HepG2 (cell line): ENCODE measurements around the gene ADGRV1. TPM values are rescaled to one million over a fixed set of nuclear protein-coding genes. Genes with fewer than 3 reads are reported as not detected.
A peak's percentile ranks its signal among the peaks of the same experiment; 100 is the strongest.

Experiments
- ATAC-seq: fragments of 200-7000 bp; cut with Tn5 transposase; 3 replicates; pipeline ENCODE4 v1.9.1; 2020; ENCODE audit warnings: mild to moderate bottlenecking, moderate library complexity
- BruUV-seq: library from RNA; stranded (reverse); fragments of 400-500 nt; replicated peaks from 2 replicates; lab custom pipeline; 2021; lab: Mats Ljungman, UMichigan
- CTCF ChIA-PET: fragments of 300-600 bp; formaldehyde crosslinking; extraction: SDS; loops from one replicate; lab custom pipeline; 2021; ENCODE audit warnings: low total read pairs, inconsistent platforms, low intra/inter-chr PET ratio; lab: Yijun Ruan, JAX
- POLR2A ChIA-PET: fragments of 350-600 bp; sonication (Branson Sonifier 250); formaldehyde crosslinking; loops from one replicate; lab custom pipeline; 2020; ENCODE audit warnings: antibody characterized with exemption, inconsistent platforms; lab: Yijun Ruan, JAX
- DNase-seq: peaks from one replicate; pipeline ENCODE4 v3.0.0-alpha.2; 2015; ENCODE audit warnings: low spot score
- FAIRE-seq: peaks from 3 replicates; lab custom pipeline; 2011; peaks lifted over from hg19 to GRCh38; lab: Jason Lieb, UNC
- H2AFZ ChIP-seq: one replicate; pipeline ENCODE4 v1.6.1; 2011; ENCODE audit warnings: low read length, inconsistent platforms
- H3K27ac ChIP-seq: fragments of 300-600 bp; 3 replicates; pipeline ENCODE4 v1.8.0; 2011; ENCODE audit warnings: mixed run types, mild to moderate bottlenecking, mixed read lengths, low read length, inconsistent platforms; ENCODE audit not compliant: insufficient read depth; ENCODE audit errors: extremely low read length
- H3K27me3 ChIP-seq, 2 experiments: fragments of 200-600 bp in 1 of 2; 2 replicates in 1 of 2; 3 replicates in 1 of 2; pipeline versions ENCODE4 v1.6.0 to v1.8.0; 2011; ENCODE audit warnings: low read length in 2 of 2, mild to moderate bottlenecking in 2 of 2, moderate library complexity in 2 of 2, inconsistent platforms in 1 of 2; ENCODE audit not compliant: insufficient read depth in 2 of 2, control insufficient read depth in 1 of 2
- H3K36me3 ChIP-seq, 2 experiments: fragments of 200-600 bp in 1 of 2; replicated peaks in 1 of 2; 2 replicates in 1 of 2; 3 replicates in 1 of 2; pipeline versions ENCODE4 v1.5.1 to v1.8.0; 2011; ENCODE audit warnings: low read length in 2 of 2, inconsistent platforms in 1 of 2; ENCODE audit not compliant: insufficient read depth in 2 of 2, control insufficient read depth in 1 of 2
- H3K4me1 ChIP-seq: 2 replicates; pipeline ENCODE4 v1.5.1; 2012; ENCODE audit warnings: low read length, inconsistent platforms; ENCODE audit not compliant: insufficient read depth
- H3K4me2 ChIP-seq: 2 replicates; pipeline ENCODE4 v1.6.0; 2011; ENCODE audit warnings: low read depth, low read length, inconsistent platforms
- H3K4me3 ChIP-seq, 3 experiments: fragments of 200-600 bp in 1 of 3; sonication (generic), shearing (Covaris generic) in 1 of 3; replicated peaks in 1 of 3; 2 replicates each; pipeline ENCODE4 v1.5.1; 2011 to 2016; ENCODE audit warnings: low read length in 3 of 3, inconsistent platforms in 2 of 3, low read depth in 2 of 3, mild to moderate bottlenecking in 2 of 3, control low read depth in 1 of 3, mixed read lengths in 1 of 3; ENCODE audit not compliant: insufficient read depth in 1 of 3
- H3K79me2 ChIP-seq: one replicate; pipeline ENCODE4 v1.6.1; 2011; ENCODE audit warnings: low read length, inconsistent platforms; ENCODE audit not compliant: insufficient read depth
- H3K9ac ChIP-seq: 2 replicates; pipeline ENCODE4 v1.6.0; 2011; ENCODE audit warnings: mild to moderate bottlenecking, low read depth, low read length, inconsistent platforms; ENCODE audit not compliant: insufficient read depth
- H3K9me3 ChIP-seq: 2 replicates; pipeline ENCODE4 v1.5.1; 2012; ENCODE audit warnings: mild to moderate bottlenecking, low read length
- H4K20me1 ChIP-seq: 2 replicates; pipeline ENCODE4 v1.6.0; 2011; ENCODE audit warnings: inconsistent platforms, mild to moderate bottlenecking, low read length, moderate library complexity; ENCODE audit not compliant: insufficient read depth
- DNMT1 ChIP-seq: sonication (generic); formaldehyde crosslinking; IDR thresholded peaks from 2 replicates; pipeline ENCODE4 v1.5.1; 2020; ENCODE audit warnings: mild to moderate bottlenecking, missing genetic modification reagents
- HDAC1 ChIP-seq: sonication (generic); formaldehyde crosslinking; IDR thresholded peaks from 2 replicates; pipeline ENCODE4 v1.5.1; 2020; ENCODE audit warnings: mild to moderate bottlenecking, missing genetic modification reagents
- IKZF1 ChIP-seq: fragments of 450-650 bp; IDR thresholded peaks from 2 replicates; pipeline ENCODE4 v1.7.1; 2016
- MAF1 ChIP-seq: sonication (generic); formaldehyde crosslinking; IDR thresholded peaks from 2 replicates; pipeline ENCODE4 v1.5.0; 2020; ENCODE audit warnings: missing genetic modification reagents, borderline replicate concordance
- MAFF ChIP-seq: IDR thresholded peaks from 2 replicates; pipeline ENCODE4 v1.6.1; 2011; ENCODE audit warnings: low read depth, low read length, improper control_type of control experiment
- MYC ChIP-seq: sonication (generic); formaldehyde crosslinking; IDR thresholded peaks from 2 replicates; pipeline ENCODE4 v1.9.0; 2021; ENCODE audit warnings: missing genetic modification reagents, borderline replicate concordance
- NR2F2 ChIP-seq: IDR thresholded peaks from 2 replicates; pipeline ENCODE4 v1.6.1; 2012; ENCODE audit warnings: low read depth, inconsistent platforms, borderline replicate concordance
- ZFP36L1 ChIP-seq: sonication (generic); formaldehyde crosslinking; IDR thresholded peaks from 2 replicates; pipeline ENCODE4 v1.8.0; 2022; ENCODE audit warnings: mild to moderate bottlenecking, missing genetic modification reagents, moderate library complexity
- ZNF460 ChIP-seq: sonication (generic); formaldehyde crosslinking; IDR thresholded peaks from 2 replicates; pipeline ENCODE4 v1.5.1; 2020; ENCODE audit warnings: missing genetic modification reagents, mild to moderate bottlenecking, borderline replicate concordance
- ZNF510 ChIP-seq: sonication (generic); formaldehyde crosslinking; IDR thresholded peaks from 2 replicates; pipeline ENCODE4 v1.4.0; 2020; ENCODE audit warnings: low read depth, mild to moderate bottlenecking, missing genetic modification reagents
- ZZZ3 ChIP-seq: sonication (generic); formaldehyde crosslinking; IDR thresholded peaks from 2 replicates; pipeline ENCODE4 v1.4.0; 2020; ENCODE audit warnings: missing genetic modification reagents, mild to moderate bottlenecking, borderline replicate concordance
- WGBS: methylation state at CpG from one replicate; pipeline ENCODE4 v1.1.6; 2017; ENCODE audit warnings: low lambda C conversion rate; 5-methylcytosine and 5-hydroxymethylcytosine counted together
- in situ Hi-C: cut with HindIII; loops from 2 replicates; pipeline ENCODE4 v1.10.0; 2017; ENCODE audit warnings: low pct_unique_long_range_greater_than_20kb; ENCODE audit not compliant: extremely low pct_ligation_motif_present
- intact Hi-C: fragments of 100-400 bp; cut with micrococcal nuclease; formaldehyde crosslinking; loops from one replicate; pipeline ENCODE4 v1.10.0; 2022; ENCODE audit not compliant: unreplicated experiment
- polyA plus RNA-seq, 8 experiments: library from polyadenylated mRNA; depleted of rRNA in 3 of 8; stranded (reverse) in 7 of 8; unstranded in 1 of 8; fragments of >200 nt; fragmentation: Illumina TruSeq in 4 of 8; extraction: Trizol in 4 of 8; gene quantifications; 2 replicates each; pipeline versions ENCODE4 v1.2.1 to v1.2.3, GENCODE V29; 2011 to 2016; ENCODE audit warnings: low read depth in 4 of 8, missing spikeins in 1 of 8, mixed read lengths in 1 of 8; ENCODE audit not compliant: insufficient read depth in 1 of 8
- total RNA-seq, 5 experiments: library from RNA; depleted of rRNA; stranded (reverse); fragments of >200 nt; fragmentation: Illumina TruSeq; extraction: Trizol; gene quantifications; 2 replicates each; pipeline ENCODE4 v1.2.3, GENCODE V29; 2016; ENCODE audit warnings: low read depth in 1 of 5
- TF ChIP-seq, protein P1 (sequence below): sonication (generic); formaldehyde crosslinking; IDR thresholded peaks from 2 replicates; pipeline ENCODE4 v1.4.0; 2020; ENCODE audit warnings: missing genetic modification reagents
- TF ChIP-seq, protein P2 (sequence below): IDR thresholded peaks from 2 replicates; pipeline ENCODE4 v1.6.1; 2016
- TF ChIP-seq, protein P3 (sequence below): sonication (generic); formaldehyde crosslinking; IDR thresholded peaks from 2 replicates; pipeline ENCODE4 v1.8.1; 2022; ENCODE audit warnings: low read depth, mild to moderate bottlenecking, missing genetic modification reagents

The ADGRV1 gene
- total and polyA plus RNA-seq, 2 of the 13 experiments (the other 11 are each of a cell fraction or from before 2014, with no cell fraction given): 1.7 to 3.9 TPM

DNA sequence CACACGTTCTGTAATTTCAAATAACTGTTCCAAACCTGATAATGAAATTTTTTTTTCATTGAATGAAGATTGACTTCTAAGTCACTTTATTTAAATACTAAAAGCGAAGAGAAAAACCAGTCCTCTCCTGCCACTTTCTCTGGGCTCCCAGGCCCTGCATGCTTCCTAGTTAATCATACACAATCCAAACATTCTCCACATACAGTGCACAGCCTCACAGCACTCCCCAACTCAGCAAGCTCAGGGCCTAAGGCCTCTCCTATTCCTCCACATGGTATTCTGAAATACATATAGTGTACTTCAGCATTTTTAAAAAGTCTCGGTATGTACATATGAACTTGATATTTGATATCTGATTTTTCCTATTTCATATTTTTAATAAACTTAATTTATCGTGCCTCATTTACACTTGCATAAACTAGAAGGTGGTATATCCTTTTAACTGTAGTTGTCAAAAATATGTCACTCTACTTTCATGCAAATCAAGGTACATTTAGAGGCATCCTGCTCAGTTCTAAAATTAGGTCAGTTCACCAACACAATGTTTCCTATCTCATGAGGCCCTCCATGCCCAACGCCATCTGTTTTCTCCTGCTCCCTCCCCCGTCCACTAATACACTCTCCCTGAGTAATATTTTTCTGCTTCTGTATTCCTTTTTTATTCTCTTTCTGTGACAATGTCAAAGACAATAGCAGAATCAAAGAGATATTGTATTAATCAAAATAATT is 617.9 kb downstream of the ADGRV1 start:
- in situ Hi-C loops: no loop called here
- CTCF ChIA-PET: no interaction called here
- 28% methylated on average over 6 of the region's 6 CpGs for WGBS
- no peaks in the 10 kb centered on the region for H3K4me1 ChIP-seq
- H3K27me3 ChIP-seq: no peaks in the 10 kb centered on the region
- no peak overlapping the region for H3K4me3 ChIP-seq
- no peak for FAIRE-seq
- no peak overlapping the region for H3K9ac ChIP-seq
- BruUV-seq: no TSS peak
- H3K79me2 ChIP-seq: no peaks in the 10 kb centered on the region
- intact Hi-C loops: no loop called here
- peak; percentile 89 for ATAC-seq
- H3K36me3 ChIP-seq: no peaks in the 10 kb centered on the region
- no peak overlapping the region for H2AFZ ChIP-seq
- H3K9me3 ChIP-seq: no peaks in the 10 kb centered on the region
- H3K4me2 ChIP-seq: no peak overlapping the region
- POLR2A ChIA-PET: no interaction called here
- DNase-seq: no peak
- no peaks in the 10 kb centered on the region for H4K20me1 ChIP-seq
- H3K27ac ChIP-seq: no peak overlapping the region
- TF ChIP-seq ZFP36L1 (CRISPR knock-in tag): no peak
- TF ChIP-seq, protein P1, sequence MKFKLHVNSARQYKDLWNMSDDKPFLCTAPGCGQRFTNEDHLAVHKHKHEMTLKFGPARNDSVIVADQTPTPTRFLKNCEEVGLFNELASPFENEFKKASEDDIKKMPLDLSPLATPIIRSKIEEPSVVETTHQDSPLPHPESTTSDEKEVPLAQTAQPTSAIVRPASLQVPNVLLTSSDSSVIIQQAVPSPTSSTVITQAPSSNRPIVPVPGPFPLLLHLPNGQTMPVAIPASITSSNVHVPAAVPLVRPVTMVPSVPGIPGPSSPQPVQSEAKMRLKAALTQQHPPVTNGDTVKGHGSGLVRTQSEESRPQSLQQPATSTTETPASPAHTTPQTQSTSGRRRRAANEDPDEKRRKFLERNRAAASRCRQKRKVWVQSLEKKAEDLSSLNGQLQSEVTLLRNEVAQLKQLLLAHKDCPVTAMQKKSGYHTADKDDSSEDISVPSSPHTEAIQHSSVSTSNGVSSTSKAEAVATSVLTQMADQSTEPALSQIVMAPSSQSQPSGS (CRISPR knock-in tag): no peak
- no peak for TF ChIP-seq MYC (CRISPR knock-in tag)
- TF ChIP-seq, protein P2, sequence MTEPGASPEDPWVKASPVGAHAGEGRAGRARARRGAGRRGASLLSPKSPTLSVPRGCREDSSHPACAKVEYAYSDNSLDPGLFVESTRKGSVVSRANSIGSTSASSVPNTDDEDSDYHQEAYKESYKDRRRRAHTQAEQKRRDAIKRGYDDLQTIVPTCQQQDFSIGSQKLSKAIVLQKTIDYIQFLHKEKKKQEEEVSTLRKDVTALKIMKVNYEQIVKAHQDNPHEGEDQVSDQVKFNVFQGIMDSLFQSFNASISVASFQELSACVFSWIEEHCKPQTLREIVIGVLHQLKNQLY (CRISPR knock-in tag): no peak
- no peak for TF ChIP-seq DNMT1 (CRISPR knock-in tag)
- TF ChIP-seq MAF1: no peak
- TF ChIP-seq IKZF1: no peak
- TF ChIP-seq, protein P3, sequence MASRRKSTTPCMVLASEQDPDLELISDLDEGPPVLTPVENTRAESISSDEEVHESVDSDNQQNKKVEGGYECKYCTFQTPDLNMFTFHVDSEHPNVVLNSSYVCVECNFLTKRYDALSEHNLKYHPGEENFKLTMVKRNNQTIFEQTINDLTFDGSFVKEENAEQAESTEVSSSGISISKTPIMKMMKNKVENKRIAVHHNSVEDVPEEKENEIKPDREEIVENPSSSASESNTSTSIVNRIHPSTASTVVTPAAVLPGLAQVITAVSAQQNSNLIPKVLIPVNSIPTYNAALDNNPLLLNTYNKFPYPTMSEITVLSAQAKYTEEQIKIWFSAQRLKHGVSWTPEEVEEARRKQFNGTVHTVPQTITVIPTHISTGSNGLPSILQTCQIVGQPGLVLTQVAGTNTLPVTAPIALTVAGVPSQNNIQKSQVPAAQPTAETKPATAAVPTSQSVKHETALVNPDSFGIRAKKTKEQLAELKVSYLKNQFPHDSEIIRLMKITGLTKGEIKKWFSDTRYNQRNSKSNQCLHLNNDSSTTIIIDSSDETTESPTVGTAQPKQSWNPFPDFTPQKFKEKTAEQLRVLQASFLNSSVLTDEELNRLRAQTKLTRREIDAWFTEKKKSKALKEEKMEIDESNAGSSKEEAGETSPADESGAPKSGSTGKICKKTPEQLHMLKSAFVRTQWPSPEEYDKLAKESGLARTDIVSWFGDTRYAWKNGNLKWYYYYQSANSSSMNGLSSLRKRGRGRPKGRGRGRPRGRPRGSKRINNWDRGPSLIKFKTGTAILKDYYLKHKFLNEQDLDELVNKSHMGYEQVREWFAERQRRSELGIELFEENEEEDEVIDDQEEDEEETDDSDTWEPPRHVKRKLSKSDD (CRISPR knock-in tag): no peak
- TF ChIP-seq ZZZ3 (CRISPR knock-in tag): no peak
- TF ChIP-seq MAFF: no peak
- no peak for TF ChIP-seq ZNF510 (CRISPR knock-in tag)
- no peak for TF ChIP-seq HDAC1 (CRISPR knock-in tag)
- no peak for TF ChIP-seq NR2F2
- TF ChIP-seq ZNF460: no peak
